Endodermal cell (in vitro differentiated cells): ENCODE measurements around the gene KAZALD1. TPM values are rescaled to one million over a fixed set of nuclear protein-coding genes. Genes with fewer than 3 reads are reported as not detected.

ENCODE experiments used
- DNase-seq: peaks from one replicate; pipeline ENCODE4 v3.0.0-alpha.2; 2017
- H3K27ac ChIP-seq: 2 replicates; pipeline ENCODE4 v1.5.1; 2013; ENCODE audit warnings: mild to moderate bottlenecking, low read depth, low read length, moderate library complexity
- H3K27me3 ChIP-seq: 2 replicates; pipeline ENCODE4 v1.6.1; 2013; ENCODE audit warnings: mild to moderate bottlenecking, low read length, moderate library complexity; ENCODE audit not compliant: insufficient read depth, control insufficient read depth, poor library complexity, severe bottlenecking
- H3K36me3 ChIP-seq: 2 replicates; pipeline ENCODE4 v1.7.0; 2013; ENCODE audit warnings: mild to moderate bottlenecking, low read length, moderate library complexity; ENCODE audit not compliant: control insufficient read depth, insufficient read depth
- H3K4me1 ChIP-seq: one replicate; pipeline ENCODE4 v1.7.0; 2013; ENCODE audit warnings: low read length; ENCODE audit not compliant: control insufficient read depth, insufficient read depth
- H3K4me3 ChIP-seq: 2 replicates; pipeline ENCODE4 v1.5.1; 2013; ENCODE audit warnings: mild to moderate bottlenecking, low read length, moderate library complexity
- H3K9ac ChIP-seq: 2 replicates; pipeline ENCODE4 v1.6.1; 2013; ENCODE audit warnings: mild to moderate bottlenecking, low read length, moderate library complexity; ENCODE audit not compliant: poor library complexity, severe bottlenecking; ENCODE audit errors: extremely low read depth
- H3K9me3 ChIP-seq: 2 replicates; pipeline ENCODE4 v1.6.1; 2013; ENCODE audit warnings: mild to moderate bottlenecking, low read length, moderate library complexity; ENCODE audit not compliant: control insufficient read depth
- H3K27ac Mint-ChIP-seq: 2 replicates; pipeline ENCODE4 v1.8.0; 2020; ENCODE audit warnings: mixed read lengths
- H3K27me3 Mint-ChIP-seq: 2 replicates; pipeline ENCODE4 v1.8.0; 2021; ENCODE audit warnings: mild to moderate bottlenecking, mixed read lengths; ENCODE audit not compliant: insufficient read depth
- H3K36me3 Mint-ChIP-seq: 2 replicates; pipeline ENCODE4 v1.8.0; 2020; ENCODE audit warnings: low read depth, mixed read lengths
- H3K4me1 Mint-ChIP-seq: 2 replicates; pipeline ENCODE4 v1.8.0; 2020; ENCODE audit warnings: mixed read lengths
- H3K4me3 Mint-ChIP-seq: 2 replicates; pipeline ENCODE4 v1.8.0; 2020; ENCODE audit warnings: mild to moderate bottlenecking, moderate library complexity, mixed read lengths
- H3K9me3 Mint-ChIP-seq: 2 replicates; pipeline ENCODE4 v1.8.0; 2020; ENCODE audit warnings: mild to moderate bottlenecking, mixed read lengths
- CTCF ChIP-seq: fragments of 200-600 bp; sonication (generic); conservative IDR thresholded peaks from 2 replicates; pipeline ENCODE4 v1.5.0; 2021; ENCODE audit warnings: antibody characterized with exemption, mild to moderate bottlenecking
- WGBS, 2 experiments: methylation state at CpG; one replicate each; pipeline versions ENCODE4 v1.1.5 to v1.1.7; 2013; ENCODE audit warnings: missing lambda C conversion rate in 2 of 2, mixed read lengths in 1 of 2; ENCODE audit not compliant: insufficient coverage in 1 of 2, insufficient read length in 1 of 2; 5-methylcytosine and 5-hydroxymethylcytosine counted together
- total RNA-seq, 2 donors: library from RNA; stranded (reverse); fragmentation: NEBNext Ultra II Directional in 1 of 2; extraction: Animal tissue kit (Norgen Biotek cat#: 25700) in 1 of 2; gene quantifications; 2 replicates in 1 of 2; 3 replicates in 1 of 2; pipeline ENCODE4 v1.2.1, GENCODE V29; 2021

The KAZALD1 gene
- total RNA-seq, 2 donors from 2014 or later, result 5.2 to 10.0 TPM

- peaks cover 93% of the 10 kb centered on the region for H3K27me3 ChIP-seq
- Mint-ChIP-seq H3K4me3 (no peak overlapping the region), H3K9me3 (no peaks in the 10 kb centered on the region), H3K27me3 (peaks cover 92% of the 10 kb centered on the region), H3K27ac (no peak overlapping the region), H3K4me1 (peaks cover 14% of the 10 kb centered on the region), H3K36me3 (no peaks in the 10 kb centered on the region)
- H3K9ac ChIP-seq, result no peak overlapping the region
- H3K4me1 ChIP-seq, result peaks cover 4% of the 10 kb centered on the region
- TF ChIP-seq CTCF, result no peak
- DNase-seq, result no peak
- WGBS, 2 experiments, result 74 to 84% methylated on average over 7 to 10 of the region's 10 CpGs
- H3K4me3 ChIP-seq, result no peak overlapping the region
- H3K27ac ChIP-seq, result no peak overlapping the region
- no peaks in the 10 kb centered on the region for H3K36me3 ChIP-seq
- no peaks in the 10 kb centered on the region for H3K9me3 ChIP-seq
These were observed 25.7 kb upstream of the KAZALD1 start for GRCh38 chr10:101035916-101036702.

GRCh38 chr10:101036726-101037125, 25.1 kb upstream of the KAZALD1 start:
- H3K4me3 ChIP-seq, result no peak overlapping the region
- WGBS, 2 experiments, result 78 to 83% methylated on average over 1 to 7 of the region's 7 CpGs
- no peak overlapping the region for H3K27ac Mint-ChIP-seq
- peaks cover 86% of the 10 kb centered on the region for H3K27me3 ChIP-seq
- no peak overlapping the region for H3K27ac ChIP-seq
- peaks cover under 1% of the 10 kb centered on the region for H3K4me1 ChIP-seq
- H3K36me3 Mint-ChIP-seq, result no peaks in the 10 kb centered on the region
- H3K4me1 Mint-ChIP-seq, result peaks cover 9% of the 10 kb centered on the region
- no peak for TF ChIP-seq CTCF
- H3K36me3 ChIP-seq, result no peaks in the 10 kb centered on the region
- DNase-seq, result no peak
- H3K27me3 Mint-ChIP-seq, result peaks cover 86% of the 10 kb centered on the region
- no peaks in the 10 kb centered on the region for H3K9me3 Mint-ChIP-seq
- no peak overlapping the region for H3K9ac ChIP-seq
- H3K4me3 Mint-ChIP-seq, result no peak overlapping the region
- no peaks in the 10 kb centered on the region for H3K9me3 ChIP-seq

GRCh38 chr10:101038484-101038883, 23.3 kb upstream of the KAZALD1 start:
- Mint-ChIP-seq H3K27me3 (peaks cover 74% of the 10 kb centered on the region), H3K4me1 (peaks cover 9% of the 10 kb centered on the region), H3K36me3 (no peaks in the 10 kb centered on the region), H3K27ac (no peak overlapping the region), H3K9me3 (no peaks in the 10 kb centered on the region), H3K4me3 (no peak overlapping the region)
- DNase-seq, result peak; percentile 76
- H3K27ac ChIP-seq, result no peak overlapping the region
- H3K9ac ChIP-seq, result no peak overlapping the region
- no peaks in the 10 kb centered on the region for H3K4me1 ChIP-seq
- H3K36me3 ChIP-seq, result no peaks in the 10 kb centered on the region
- WGBS, 2 experiments, result 74 to 80% methylated on average over 2 to 5 of the region's 5 CpGs
- H3K9me3 ChIP-seq, result no peaks in the 10 kb centered on the region
- H3K27me3 ChIP-seq, result peaks cover 69% of the 10 kb centered on the region
- no peak overlapping the region for H3K4me3 ChIP-seq
- peak; percentile 66 for TF ChIP-seq CTCF
